Activated CD4-positive, alpha-beta T cell treated with anti-CD3 and anti-CD28 coated beads, Interleukin-2, Interleukin-6, amounts not matched to agents 100 ng/mL and 50 ng/mL, durations not matched to agents 16 hours and 8 hours (primary cell): Measurements from ENCODE around the gene MRE11.

Source experiments
- DNase-seq: peaks from one replicate; pipeline ENCODE4 v3.0.0-alpha.2; 2020

MRE11 gene

DNA sequence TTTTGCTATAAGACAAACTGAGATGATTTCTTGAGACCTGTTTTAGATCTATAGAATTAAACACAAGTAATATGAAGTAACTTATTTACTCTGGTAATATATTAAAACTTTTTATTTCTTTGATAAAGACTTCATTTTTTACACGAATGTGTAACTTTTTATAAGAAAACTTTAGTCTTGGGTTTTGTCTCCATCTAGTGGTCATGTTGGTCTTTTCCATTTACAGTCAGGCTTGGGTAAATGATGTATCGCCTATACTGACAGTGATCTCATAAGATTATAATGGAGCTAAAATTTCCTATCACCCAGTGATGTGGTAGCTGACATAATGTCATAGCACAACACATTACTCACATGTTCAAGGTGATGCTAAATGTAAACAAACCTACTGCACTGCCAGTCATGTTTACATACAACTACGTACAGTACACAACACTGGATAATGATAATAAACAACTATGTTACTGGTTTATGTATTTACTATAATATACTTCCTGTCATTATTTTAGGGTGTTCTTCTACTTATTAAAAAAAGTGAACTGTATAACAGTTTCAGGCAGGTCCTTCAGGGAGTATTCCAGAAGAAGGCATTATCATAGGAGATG, 11.1 kb upstream of the MRE11 start:
- peak; percentile 67 for DNase-seq

DNA sequence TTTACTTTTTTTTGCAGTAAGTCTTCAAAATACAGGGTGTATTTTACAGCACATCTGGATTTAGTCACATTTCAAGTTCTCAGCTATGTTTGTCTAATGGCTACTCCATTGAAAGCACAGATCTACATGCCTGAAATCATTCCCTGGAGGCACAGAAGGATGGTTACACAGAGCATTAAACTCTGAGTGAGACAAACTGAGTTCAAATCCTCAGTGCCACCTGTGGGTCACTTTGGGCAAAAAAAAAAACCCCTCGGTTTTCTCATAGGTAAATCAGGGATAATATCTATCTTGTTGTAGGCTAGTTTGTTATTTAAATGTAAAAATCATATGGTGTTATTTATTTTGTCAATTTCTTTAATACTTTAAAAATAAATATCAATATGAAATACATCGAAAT, 7.9 kb upstream of the MRE11 start:
- DNase-seq, result no peak

GRCh38 chr11:94500181-94500580, 6.5 kb upstream of the MRE11 start:
- DNase-seq, result no peak

DNA sequence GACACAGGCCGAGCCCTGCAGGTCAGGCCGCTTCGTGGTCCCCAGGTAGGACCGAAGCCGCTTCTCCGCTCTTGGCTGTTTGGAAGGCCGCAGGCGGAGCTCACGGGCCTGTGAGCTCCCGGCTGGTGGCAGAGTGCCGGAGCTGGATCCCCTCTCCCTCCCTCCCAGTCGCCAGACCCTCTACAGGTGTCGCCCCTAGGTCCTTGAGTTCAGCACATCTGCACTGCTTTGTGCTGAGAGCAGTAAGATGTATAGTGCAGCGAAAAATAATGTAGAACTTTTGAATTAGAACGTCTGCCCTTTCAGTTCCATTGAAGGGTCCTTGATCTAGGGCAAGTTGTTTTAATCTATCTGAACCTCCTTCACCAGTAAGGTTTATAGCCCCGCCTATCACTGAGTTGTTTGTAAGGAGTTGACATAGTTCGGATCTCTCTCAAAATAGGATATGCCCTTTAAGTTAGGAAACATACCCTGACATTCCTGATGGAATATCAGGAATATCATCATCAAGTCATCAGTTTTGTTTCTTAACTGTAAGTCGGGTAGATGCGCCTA, 559 bp upstream of the MRE11 start:
- DNase-seq, result no peak

DNA sequence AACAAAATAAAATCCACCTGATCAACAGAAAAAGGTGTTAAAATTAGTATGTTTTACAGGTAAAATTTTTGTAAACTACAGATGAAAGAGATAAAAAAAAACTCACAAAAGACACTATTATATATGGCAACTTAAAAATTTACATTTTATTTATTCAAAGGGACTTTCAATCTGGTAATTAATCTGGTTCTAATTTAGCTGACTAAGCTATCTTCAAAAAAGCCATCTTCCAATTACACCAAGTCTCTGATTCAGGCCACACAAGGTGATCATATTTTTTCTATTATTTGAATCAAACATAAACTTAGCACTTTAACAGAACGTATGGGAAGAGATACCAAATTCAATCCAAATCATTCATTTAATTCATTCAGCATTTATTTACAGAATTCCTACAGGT, 7.6 kb downstream of the MRE11 start:
- no peak for DNase-seq

- DNase-seq, result no peak
Measured at GRCh38 chr11:94481342-94481741, 12.3 kb downstream of the MRE11 start.

DNA sequence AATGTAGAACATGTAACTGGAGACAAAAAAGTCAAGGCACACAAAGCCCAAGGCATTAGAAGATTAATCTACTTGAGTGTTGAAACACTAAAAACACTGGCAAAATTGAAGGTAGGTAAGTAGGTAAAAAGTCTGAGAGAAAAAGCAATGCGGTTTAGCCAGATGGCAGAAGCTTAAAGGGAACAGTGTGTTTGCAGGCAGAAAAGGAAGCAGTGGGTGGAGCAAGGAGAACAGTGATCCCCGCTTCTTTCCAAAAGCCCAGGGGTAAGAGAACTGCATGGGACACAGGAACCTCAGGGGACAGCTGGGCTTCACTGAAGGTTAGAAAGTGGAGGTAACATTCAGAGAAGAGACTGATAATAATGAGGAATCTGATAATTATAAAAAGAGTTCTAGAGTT, 16.0 kb downstream of the MRE11 start:
- DNase-seq, result no peak

- DNase-seq, result peak; percentile 60
Measured at GRCh38 chr11:94472916-94473799, 20.5 kb downstream of the MRE11 start.

GRCh38 chr11:94469416-94469815, 24.2 kb downstream of the MRE11 start:
- peak; percentile 36 for DNase-seq

- peak; percentile 46 for DNase-seq
Measured at GRCh38 chr11:94459576-94459975, 34.1 kb downstream of the MRE11 start.

GRCh38 chr11:94457118-94458029, 36.3 kb downstream of the MRE11 start:
- peak; percentile 11 for DNase-seq

GRCh38 chr11:94455861-94456260, 37.8 kb downstream of the MRE11 start:
- DNase-seq, result no peak

DNA sequence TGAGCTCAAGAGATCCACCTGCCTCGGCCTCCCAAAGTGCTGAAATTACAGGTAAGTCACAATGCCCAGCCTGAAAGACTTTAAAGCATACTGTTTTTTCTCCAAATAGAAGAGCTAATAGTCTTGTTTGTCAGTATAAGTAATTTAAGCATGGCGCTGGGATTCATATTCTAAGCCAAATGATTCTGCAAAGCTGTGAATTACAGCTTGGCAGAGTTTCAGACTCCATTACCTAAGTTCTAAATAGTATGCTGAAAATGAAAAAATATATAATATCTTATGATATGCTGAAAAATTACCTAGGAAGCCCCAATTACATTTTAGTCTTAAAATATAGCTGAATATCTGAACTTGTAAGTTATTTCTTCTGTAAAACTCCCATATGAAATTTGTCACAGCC, 39.3 kb downstream of the MRE11 start:
- no peak for DNase-seq

DNA sequence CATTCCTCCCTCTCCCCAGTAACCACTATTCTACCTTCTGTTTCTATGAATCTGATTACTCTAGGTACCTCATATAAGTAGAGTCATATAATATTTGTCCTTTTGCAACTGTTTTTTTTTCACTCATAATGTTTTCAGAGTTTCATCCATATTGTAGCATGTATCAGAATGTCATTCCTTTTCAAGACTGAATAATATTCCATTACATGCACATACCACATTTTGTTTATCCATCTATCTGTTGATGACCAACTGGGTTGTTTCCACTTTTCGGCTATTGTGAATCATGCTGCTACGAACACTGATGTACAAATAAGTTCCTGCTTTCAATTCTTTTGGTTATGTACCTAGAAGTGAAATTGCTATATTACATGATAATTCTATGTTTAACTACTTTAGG, 40.7 kb downstream of the MRE11 start:
- DNase-seq, result no peak

DNA sequence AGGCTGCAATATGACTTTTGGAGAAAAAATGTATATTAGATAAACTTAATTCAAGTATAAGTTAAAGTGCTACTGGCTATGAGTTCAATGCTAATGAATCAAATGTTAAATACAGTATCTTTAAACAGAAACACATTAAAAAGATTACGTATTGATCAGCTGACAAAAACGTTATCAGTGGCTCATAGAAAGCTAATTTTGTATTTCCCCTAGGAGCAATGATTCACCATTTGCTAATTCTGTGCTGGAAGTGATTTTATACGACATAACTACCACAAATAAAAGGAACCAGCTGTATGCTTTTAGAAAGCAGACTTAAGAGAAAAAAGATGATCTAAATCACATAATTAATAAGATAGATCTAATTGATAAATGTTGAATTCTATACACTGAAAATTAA, 43.6 kb downstream of the MRE11 start:
- DNase-seq, result no peak

- DNase-seq, result no peak
Measured at GRCh38 chr11:94449437-94449836, 44.2 kb downstream of the MRE11 start.

DNA sequence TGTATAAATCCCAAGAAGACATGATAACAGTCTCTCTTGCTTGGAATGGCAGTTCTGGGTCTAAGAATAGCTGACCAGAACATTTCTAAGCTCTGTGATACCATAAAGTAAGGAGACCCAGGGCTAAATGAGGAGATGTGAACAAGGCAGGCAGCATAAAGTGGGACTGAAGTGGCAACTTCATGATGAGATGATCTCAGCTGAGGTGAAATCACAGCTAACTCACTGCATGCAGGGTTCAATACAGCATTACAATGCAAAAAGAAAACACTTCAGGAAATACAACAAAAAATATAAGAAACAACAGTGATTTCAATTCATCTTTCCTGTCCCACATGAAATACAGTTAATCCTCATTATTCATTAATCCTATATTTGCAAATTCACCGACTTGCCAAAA, 44.6 kb downstream of the MRE11 start:
- no peak for DNase-seq

- no peak for DNase-seq
Measured at GRCh38 chr11:94447149-94447548, 46.5 kb downstream of the MRE11 start.

GRCh38 chr11:94445641-94446040, 48.0 kb downstream of the MRE11 start:
- no peak for DNase-seq

DNA sequence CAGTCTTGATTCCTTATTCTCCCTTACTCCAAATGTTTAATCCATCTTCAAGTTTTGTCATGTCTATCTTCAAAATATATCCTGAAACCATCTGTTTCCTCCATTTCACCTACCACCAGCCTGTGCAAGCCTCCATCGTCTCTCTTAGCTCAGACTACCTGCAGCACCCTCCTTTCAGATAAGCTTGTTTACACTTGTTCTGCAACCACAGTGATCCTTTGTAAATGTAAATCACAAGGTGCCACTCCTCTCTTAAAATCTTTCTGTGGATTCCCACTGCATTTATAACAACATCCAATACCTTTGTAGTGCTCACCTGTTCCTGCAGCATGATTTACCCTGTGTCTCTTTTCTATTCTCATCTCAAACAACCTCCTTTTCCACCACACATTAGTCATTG, 60.6 kb downstream of the MRE11 start:
- no peak for DNase-seq

GRCh38 chr11:94424662-94425061, 69.0 kb downstream of the MRE11 start:
- no peak for DNase-seq

GRCh38 chr11:94424011-94424410, 69.6 kb downstream of the MRE11 start:
- DNase-seq, result no peak

DNA sequence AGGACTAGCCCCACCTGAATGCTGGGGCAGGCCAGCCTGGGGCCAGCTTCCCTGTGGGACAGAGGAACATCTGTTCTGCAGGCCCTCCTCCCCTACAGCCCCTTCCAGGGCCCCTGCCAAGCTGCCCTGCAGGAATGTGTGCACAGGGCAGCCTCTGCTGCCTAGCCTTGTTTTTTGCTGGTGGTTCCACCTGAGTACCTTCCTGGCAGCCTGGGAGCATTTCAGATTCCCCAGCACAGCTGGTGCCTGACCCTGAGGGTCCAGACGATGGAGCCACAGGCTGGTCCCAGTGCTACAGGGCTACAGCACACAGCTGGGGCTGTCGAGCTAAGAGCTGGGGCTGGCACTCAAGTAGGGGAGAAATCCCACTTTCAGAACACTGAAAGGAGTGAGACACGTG, 70.1 kb downstream of the MRE11 start:
- no peak for DNase-seq
